GM12892 (cell line): ENCODE results near the gene AK3.

Source experiments
- POLR2A ChIP-seq: IDR thresholded peaks from 2 replicates; pipeline ENCODE4 v1.6.1; 2011; ENCODE audit warnings: low read depth, low read length, control low read depth
- POLR2AphosphoS5 ChIP-seq: IDR thresholded peaks from 2 replicates; pipeline ENCODE4 v1.6.1; 2011; ENCODE audit warnings: low read depth, low read length, control low read depth
- TAF1 ChIP-seq: IDR thresholded peaks from 2 replicates; pipeline ENCODE4 v1.6.1; 2011; ENCODE audit warnings: low read depth, mild to moderate bottlenecking, control low read depth, low read length, borderline replicate concordance

DNA sequence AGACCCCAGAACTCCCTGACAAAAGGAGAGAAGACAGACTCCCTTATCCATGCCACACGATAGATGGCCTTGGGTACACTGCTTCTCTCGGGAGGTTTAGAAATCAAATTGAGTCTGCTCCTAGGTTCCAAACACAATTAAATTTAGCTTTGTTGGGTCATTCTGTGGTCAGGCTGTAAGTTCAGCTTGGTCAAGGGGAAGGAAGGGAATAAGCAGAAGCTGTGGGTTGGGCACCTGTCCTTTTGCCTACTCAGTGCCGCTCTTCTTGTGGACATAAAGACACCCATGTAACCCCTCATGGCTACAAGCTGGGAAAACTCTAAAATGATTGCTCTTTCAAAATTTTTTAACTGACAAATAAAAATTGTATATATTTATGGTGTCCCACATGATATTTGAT is 19.1 kb upstream of the AK3 start:
- TF ChIP-seq POLR2AphosphoS5: no peak
- no peak for TF ChIP-seq POLR2A
- TF ChIP-seq TAF1: no peak
